Tibial artery (tissue), 4 donors: Measurements from ENCODE around the gene STAB2.

Experiments
- DNase-seq, 2 donors: peaks; one replicate each; pipeline ENCODE4 v3.0.0-alpha.2; 2019
- H3K27ac ChIP-seq, 2 donors: fragments of 200-600 bp; sonication (generic) in 1 of 2; 1 replicate in 1 of 2; 2 replicates in 1 of 2; pipeline ENCODE4 v1.5.1; 2018 to 2019; ENCODE audit warnings: mild to moderate bottlenecking in 1 of 2
- H3K27me3 ChIP-seq, 2 donors: fragments of 200-600 bp; sonication (generic) in 1 of 2; one replicate each; pipeline versions ENCODE4 v1.5.1 to v1.6.0; 2016 to 2019
- H3K36me3 ChIP-seq, 3 donors: fragments of 200-600 bp; sonication (generic) in 2 of 3; one replicate each; pipeline ENCODE4 v1.5.1; 2016 to 2019; ENCODE audit warnings: mild to moderate bottlenecking in 2 of 3
- H3K4me1 ChIP-seq, 4 donors: fragments of 200-600 bp; sonication (generic) in 2 of 4; 1 replicate in 3 of 4; 2 replicates in 1 of 4; pipeline ENCODE4 v1.5.1; 2016 to 2019
- H3K4me3 ChIP-seq, 2 donors: fragments of 200-600 bp; sonication (generic) in 1 of 2; 1 replicate in 1 of 2; 2 replicates in 1 of 2; pipeline ENCODE4 v1.5.1; 2018 to 2019; ENCODE audit warnings: mild to moderate bottlenecking in 2 of 2
- H3K9me3 ChIP-seq, 3 donors: fragments of 200-600 bp; sonication (generic) in 1 of 3; one replicate each; pipeline ENCODE4 v1.5.1; 2016 to 2019
- intact Hi-C: fragments of 100-400 bp; cut with DNase I; formaldehyde crosslinking; loops from one replicate; pipeline ENCODE4 v1.15.0; 2023; ENCODE audit warnings: low total_unique reads
- TF ChIP-seq, protein P1 (sequence below), 2 experiments: fragments of 200-600 bp in 1 of 2; fragments of 450-650 bp in 1 of 2; IDR thresholded peaks; one replicate each; pipeline ENCODE4 v1.5.1; 2017 to 2019; ENCODE audit warnings: antibody characterized with exemption in 2 of 2, mild to moderate bottlenecking in 1 of 2, moderate library complexity in 1 of 2

Gene STAB2

DNA sequence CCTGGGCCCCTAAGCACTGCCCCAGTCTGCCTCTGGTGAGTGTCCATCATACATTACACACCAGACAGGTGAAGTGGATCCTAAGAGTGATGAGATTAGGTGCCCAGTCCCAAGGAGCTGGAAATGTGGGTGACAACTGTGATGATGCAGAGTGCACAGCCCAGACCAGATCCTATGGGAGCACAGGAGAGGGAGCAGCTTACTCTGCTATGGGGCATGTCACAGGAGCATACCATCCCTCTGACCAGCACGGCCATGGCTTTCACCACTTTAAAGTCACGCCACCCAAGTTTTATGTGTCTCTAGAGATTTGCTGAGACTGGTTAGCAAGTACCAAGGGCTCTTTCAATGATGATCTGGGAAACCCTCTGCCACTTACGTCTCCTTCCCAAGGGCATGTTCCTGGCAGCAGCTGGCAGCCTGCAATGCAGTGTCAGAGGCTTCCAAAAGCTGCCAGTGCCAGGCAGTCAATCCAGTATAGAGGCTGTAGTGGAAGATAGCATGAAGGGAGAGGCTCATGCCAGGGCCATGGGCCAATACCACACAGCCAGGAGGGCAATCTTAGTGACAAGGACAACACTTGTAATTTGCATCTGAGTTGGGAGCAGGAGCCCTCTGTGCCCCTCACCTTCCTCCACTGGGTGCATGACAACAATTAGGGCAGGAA lies 40.2 kb downstream of the STAB2 start:
- no peaks in the 10 kb centered on the region for H3K36me3 ChIP-seq
- TF ChIP-seq, protein P1, sequence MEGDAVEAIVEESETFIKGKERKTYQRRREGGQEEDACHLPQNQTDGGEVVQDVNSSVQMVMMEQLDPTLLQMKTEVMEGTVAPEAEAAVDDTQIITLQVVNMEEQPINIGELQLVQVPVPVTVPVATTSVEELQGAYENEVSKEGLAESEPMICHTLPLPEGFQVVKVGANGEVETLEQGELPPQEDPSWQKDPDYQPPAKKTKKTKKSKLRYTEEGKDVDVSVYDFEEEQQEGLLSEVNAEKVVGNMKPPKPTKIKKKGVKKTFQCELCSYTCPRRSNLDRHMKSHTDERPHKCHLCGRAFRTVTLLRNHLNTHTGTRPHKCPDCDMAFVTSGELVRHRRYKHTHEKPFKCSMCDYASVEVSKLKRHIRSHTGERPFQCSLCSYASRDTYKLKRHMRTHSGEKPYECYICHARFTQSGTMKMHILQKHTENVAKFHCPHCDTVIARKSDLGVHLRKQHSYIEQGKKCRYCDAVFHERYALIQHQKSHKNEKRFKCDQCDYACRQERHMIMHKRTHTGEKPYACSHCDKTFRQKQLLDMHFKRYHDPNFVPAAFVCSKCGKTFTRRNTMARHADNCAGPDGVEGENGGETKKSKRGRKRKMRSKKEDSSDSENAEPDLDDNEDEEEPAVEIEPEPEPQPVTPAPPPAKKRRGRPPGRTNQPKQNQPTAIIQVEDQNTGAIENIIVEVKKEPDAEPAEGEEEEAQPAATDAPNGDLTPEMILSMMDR (IDR thresholded peaks at IDR 0.05), result no peak
- peak overlapping the region; percentile 10 to 19 for H3K27ac ChIP-seq
- H3K4me3 ChIP-seq, result no peak overlapping the region
- peaks cover 0 to 2% (median 2%) of the 10 kb centered on the region in 3 donors for H3K9me3 ChIP-seq
- DNase-seq, result peak in 1 of 2 donors; percentile 66
- no peaks in the 10 kb centered on the region for H3K27me3 ChIP-seq
- intact Hi-C loops, result no loop called here
- peaks cover 0 to 15% (median 8%) of the 10 kb centered on the region in 4 donors for H3K4me1 ChIP-seq

DNA sequence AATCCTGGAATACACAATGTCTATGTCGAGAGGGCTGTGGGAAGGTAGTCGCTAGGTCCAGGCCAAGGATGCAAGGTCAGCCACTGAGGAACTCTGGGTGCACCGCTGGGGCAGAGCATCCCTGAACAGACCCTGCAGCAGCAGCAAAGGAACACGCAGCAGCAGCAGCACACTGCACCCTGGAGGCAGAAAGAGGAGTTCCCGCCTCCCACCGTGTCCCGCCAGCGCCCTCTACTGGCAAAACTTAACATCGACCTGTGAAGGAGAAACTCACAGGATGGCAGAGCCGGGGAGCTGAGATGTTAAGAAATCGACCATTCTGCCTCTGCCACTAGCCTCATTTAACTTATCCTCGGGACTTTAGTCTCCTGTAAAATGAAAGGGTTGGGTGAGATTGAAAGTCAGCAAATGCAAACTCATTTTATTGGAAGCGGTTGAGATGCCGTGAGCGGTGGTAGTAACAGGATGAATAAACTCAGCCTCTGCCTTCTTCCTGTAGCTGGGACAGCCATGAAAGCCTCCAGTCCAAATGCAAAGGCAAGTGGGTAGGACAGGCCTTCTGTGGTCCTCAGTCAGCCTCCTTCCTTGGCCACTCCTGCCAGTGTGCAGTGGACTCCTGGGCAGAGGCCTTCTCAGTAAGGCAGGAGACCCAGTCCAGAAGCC lies 45.6 kb downstream of the STAB2 start:
- DNase-seq, result no peak
- no peaks in the 10 kb centered on the region for H3K36me3 ChIP-seq
- H3K9me3 ChIP-seq, result peaks cover 0 to 14% (median 10%) of the 10 kb centered on the region in 3 donors

DNA sequence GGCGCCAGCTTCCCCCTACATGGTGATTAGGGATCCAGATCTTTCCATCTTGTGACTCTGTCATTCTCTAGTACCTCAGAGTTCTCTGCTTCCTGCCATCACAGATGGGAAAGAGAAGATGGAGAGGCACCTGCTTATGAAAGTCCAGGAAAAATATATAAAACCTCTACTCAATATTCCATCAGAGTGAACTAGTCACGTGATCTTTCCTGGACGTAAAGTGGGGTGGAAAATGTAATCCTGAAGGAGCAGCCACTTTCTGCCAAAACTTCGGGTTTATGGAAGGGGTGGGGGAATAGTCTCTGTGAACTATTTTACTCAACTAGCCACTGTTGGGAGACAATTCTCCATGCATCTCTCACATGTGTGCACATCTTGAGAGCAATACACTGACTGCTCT lies 47.7 kb downstream of the STAB2 start:
- TF ChIP-seq, protein P1 (IDR thresholded peaks at IDR 0.05), result no peak
- Histone ChIP-seq H3K4me3 (no peak overlapping the region), H3K27me3 (no peaks in the 10 kb centered on the region), H3K27ac (no peak overlapping the region), H3K9me3 (peaks cover 0 to 14% (median 10%) of the 10 kb centered on the region in 3 donors), H3K4me1 (no peaks in the 10 kb centered on the region), H3K36me3 (no peaks in the 10 kb centered on the region)
- no peak for DNase-seq
- intact Hi-C loops, result no loop called here

More for the DNA sequence above, 45.6 kb downstream of the STAB2 start:
- TF ChIP-seq, protein P1 (IDR thresholded peaks at IDR 0.05), result no peak
- Histone ChIP-seq H3K27ac (no peak overlapping the region), H3K4me1 (peaks cover 0 to 2% (median under 1%) of the 10 kb centered on the region in 4 donors), H3K27me3 (no peaks in the 10 kb centered on the region), H3K4me3 (no peak overlapping the region)
- intact Hi-C loops, result no loop called here

DNA sequence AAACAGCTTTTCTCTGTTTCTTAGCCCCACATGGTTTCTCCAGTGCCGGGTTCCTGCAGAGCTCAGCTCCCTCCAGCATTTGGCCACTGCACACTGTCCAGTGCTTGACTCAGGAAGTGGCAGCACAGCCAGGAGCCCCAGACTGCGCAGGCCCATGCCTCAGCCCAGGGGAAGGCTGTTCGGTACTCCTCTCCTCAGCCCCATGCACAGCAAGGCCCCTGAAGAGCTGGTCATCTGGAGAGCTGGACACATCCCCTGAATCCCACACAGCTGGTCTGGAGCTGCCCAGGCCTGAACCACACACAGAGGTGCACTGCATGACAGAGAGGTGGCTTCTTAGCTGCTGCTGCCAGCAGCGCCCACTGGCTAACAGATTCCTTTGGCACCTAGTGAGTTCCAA lies 48.3 kb downstream of the STAB2 start:
- no peak for DNase-seq
- Histone ChIP-seq H3K27ac (no peak overlapping the region), H3K36me3 (no peaks in the 10 kb centered on the region), H3K27me3 (no peaks in the 10 kb centered on the region), H3K9me3 (peaks cover 0 to 14% (median 10%) of the 10 kb centered on the region in 3 donors), H3K4me3 (no peak overlapping the region), H3K4me1 (no peaks in the 10 kb centered on the region)
- intact Hi-C loops, result no loop called here
- TF ChIP-seq, protein P1 (IDR thresholded peaks at IDR 0.05), result no peak

DNA sequence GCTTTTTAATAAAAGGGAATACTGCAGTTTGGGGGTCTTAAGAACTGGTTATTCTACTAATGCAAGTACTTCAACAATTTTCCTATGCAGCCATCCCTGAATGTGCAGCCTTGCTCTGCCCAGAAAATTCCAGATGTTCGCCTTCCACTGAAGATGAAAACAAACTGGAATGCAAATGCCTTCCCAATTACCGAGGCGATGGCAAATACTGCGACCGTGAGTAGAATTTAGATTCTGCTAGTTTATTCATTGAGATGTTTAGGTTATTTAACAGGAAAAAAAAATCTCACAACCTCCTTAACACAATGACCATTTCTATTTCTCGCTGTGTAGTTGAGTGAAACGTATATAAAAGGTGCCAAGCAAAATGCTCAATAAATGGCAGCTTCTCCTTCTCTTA lies 49.9 kb downstream of the STAB2 start:
- Histone ChIP-seq H3K4me1 (no peaks in the 10 kb centered on the region), H3K27ac (no peak overlapping the region), H3K36me3 (no peaks in the 10 kb centered on the region), H3K27me3 (no peaks in the 10 kb centered on the region), H3K9me3 (peaks cover 0 to 14% (median 10%) of the 10 kb centered on the region in 3 donors), H3K4me3 (no peak overlapping the region)
- TF ChIP-seq, protein P1 (IDR thresholded peaks at IDR 0.05), result no peak
- no peak for DNase-seq
- intact Hi-C loops, result no loop called here
